KG1 (cell line): ENCODE measurements around the gene TMEM151A.
A peak's percentile ranks its signal among the peaks of the same experiment; 100 is the strongest.

Experiments
- DNase-seq: peaks from one replicate; lab custom pipeline; 2025; lab: John Stamatoyannopoulos, UW

The TMEM151A gene

DNA sequence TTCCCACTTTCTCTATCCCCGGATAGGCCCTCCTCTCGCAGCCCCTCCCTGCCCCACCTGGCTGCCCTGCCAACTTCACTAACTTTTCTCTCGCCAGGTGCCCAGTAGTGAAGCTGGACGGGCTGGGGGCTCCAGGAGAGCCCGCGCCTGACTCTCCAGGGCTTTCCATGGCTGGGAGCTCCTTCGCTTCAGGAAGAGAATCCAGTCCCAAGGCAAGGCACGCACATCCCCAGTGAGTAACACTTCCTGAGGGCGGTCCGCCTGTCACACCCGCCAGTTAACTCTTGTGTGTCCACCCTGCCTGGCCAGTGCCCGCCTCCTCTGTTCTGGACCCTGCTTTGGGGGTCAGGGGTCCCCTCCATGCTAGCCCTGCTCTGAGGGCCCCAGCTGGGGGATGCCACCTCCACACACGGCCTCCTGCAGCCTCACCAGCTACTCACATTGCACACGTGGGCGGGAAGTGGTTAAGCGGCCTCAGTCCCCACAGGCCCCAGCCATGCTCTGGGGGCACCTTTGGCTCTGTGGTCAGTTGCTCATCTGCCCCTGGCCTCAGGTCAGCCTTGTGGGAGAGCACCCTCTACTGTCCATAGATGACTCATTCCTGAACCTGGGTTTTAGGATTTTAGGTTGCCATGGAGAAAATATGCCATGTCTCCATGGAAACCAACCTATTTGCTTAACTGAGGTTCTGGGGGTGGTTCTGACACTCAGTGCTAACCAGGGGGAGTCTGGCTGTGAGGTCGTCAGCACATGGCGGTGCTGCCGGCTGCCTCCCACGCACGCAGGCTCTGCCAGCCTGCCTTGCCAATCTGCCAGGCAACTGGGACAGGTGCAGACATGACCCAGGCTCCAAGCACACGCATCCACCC is 44.8 kb downstream of the TMEM151A start, which contains the start of gene RIN1:
TSS of gene RIN1 (minus strand) at position 201 of the 869 bp plus-strand sequence. CDS start at position 169, 32 bp downstream.
- no peak for DNase-seq

DNA sequence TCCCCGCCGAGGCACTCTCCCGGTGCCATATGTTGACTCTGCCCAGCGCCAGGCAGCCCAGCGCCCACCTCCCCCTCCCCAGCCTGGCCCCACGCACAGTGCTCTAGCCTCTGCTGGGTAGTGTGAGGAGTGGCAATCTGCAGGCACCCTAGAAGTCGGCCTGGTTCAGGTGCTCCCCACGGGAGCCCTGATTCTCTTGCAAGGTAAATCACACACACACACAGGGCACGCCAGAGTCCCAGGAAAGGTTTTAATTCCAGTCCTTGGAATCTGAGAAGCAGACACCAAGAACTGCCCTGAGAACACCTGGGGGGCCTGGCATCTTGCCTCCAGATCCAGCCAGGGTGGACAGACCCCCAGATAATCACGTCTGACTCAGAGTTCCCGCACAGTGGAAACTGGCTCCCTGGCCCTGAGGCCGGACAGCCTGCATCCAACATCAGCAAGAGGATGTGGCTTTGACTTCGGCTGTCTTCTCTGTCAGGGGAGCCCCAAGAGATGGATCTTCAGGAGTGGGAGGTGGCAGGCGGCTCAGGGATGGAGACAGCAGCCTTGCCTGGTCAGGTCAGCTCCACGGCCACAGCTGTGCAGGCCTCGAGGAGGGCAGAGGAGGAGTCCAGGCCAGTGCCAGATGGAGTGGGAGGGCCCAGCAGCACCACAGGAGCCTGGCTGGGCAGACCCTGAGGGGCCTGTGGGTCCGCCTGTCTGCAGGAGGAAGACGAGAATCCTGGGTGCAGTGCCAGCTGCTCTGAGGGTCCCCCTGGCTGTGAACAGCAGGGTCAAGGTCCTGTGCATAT is 45.6 kb downstream of the TMEM151A start:
- DNase-seq: no peak

DNA sequence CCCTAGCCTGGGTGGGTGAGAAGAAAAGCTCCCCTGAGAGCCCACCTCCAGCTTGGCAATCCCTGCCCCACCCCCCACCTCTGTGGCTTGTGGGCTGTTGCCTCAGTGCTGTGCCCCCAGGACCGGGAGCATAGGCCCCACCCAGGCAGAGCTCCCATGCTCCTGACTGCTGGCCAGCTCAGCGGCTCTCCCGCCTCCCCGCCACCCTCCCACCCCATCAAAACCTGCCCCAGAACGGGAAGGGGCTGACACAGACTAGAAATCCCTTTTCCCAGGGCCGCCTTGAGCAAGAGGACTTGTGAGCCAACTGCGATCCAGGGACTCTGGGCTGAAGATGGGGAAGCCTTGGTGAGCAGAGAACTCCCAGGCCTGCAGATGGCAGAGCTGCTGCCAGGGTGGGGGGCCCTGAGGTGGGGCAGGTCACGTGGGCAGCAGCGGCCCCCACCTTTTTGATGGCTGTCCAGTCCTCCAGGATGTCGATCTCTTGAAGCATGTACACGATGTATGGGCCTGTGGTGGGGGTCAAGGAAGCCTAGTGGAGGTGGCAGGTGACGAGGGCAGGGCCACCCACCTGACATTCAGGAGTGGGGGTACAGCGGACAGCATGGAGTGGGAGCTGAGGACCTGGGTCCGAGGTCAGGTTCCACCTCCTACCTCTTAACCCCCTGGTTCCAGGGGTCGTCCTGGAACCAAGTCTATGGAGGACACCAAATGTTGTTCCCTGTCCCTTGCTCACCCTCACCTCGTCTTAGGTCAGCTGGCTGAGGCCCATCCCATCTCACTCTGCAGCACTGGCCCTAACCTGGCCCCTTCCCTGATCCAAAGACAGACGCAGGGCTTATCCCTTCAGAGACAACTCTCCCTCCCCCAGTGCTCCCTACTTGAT is 46.8 kb downstream of the TMEM151A start:
- no peak for DNase-seq

DNA sequence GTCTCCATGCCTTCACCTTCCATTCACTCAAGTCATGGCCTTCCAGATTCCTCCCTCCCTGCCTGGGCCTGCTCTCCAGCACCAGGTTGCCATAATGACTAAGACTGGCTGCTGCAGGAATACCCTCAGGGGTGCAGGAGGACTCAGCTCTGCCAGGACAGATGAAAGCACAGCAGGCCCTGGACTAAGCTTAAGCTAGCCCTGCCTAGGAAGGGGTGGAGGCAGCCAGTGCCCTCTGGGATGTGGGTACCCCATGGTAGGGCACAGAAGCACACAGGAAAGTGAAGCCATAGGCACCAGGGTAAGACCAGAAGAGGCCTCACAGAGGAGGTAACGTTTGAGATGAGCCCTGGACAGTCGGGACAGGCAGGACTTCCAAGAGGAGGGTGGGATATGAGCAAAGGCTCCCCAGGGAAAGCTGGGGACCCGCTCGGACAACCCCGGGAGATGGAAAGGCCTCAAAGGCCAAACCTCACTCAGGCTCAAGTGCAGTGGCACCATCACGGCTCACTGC is 47.5 kb downstream of the TMEM151A start:
- no peak for DNase-seq

DNA sequence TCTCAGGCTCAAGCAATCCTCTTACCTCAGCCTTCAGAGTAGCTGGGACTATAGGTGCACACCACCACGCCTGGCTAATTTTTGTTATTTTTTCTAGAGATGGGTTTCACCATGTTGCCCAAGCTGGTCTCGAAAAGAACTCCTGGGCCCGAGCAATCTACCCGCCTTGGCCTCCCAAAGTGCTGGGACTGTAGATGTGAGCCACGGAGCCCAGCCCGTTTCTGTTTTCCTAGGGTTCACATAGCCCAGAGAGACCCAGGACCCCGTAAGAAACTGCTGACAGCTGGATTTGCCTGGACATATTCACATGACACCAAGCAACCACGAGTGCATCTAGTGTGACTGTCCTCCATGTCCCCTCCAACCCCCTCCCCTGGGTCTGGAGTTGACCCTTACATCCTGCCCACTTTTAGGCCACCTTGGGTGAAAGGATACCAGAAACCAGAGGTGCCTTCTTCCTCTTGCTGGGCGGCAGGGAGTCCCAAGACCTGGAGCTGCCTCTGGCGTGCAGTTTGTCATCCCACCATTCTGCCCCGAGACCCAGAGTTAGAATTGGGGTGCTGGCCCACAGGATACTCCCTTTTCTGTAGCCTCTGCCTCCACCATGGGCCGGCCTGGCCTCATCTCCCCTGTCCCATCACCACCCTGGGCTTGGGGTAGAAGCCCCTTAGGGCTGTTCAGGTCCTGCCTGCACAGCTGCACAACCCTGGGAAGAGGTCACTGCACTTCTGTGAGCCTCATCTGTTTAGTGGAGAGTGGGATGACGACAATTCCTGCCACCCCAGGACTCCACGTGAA is 48.2 kb downstream of the TMEM151A start:
- DNase-seq: no peak

DNA sequence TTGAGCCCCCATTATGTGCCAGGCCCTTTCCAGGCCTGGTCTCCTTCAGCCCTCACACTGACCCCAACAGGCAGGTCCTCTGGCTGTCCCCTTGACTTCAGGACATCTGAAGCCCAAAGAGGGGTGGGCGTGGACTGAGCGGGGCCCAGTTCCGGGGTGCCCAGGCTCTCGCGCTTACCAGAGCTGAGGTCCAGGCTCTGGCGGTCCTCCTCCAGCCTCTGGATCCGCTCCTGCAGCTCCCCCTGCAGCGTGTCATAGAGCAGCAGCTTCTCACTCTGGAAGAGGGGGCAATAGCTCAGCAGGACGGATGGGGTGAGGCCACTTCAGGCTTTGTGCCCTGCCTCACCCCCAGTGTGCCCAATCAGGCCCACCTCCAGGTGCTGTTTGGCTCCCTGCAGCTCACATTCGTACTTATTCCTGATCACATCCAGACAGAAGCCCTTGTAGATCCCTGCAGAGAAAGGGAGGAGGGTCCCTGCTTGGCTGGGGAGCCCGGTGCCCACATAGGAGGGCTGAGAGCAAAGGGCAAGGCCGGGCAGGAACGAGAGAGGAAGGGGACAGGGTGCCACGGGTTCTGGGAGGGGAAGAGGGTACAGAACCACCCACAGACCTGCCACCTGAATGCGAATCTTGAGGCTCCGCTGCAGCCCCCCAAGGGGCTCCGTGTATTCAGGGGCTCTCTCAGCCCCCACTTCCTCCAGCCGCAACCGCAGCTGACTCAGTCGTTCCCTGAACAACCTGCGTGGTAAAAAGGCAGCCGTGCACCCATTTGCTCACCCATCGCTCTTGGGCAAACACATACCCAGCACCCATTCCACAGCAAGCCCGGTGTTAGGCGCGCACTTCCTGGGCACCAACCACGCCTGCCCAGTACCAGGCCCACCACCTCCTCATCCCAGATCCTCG is 49.2 kb downstream of the TMEM151A start:
- no peak for DNase-seq

DNA sequence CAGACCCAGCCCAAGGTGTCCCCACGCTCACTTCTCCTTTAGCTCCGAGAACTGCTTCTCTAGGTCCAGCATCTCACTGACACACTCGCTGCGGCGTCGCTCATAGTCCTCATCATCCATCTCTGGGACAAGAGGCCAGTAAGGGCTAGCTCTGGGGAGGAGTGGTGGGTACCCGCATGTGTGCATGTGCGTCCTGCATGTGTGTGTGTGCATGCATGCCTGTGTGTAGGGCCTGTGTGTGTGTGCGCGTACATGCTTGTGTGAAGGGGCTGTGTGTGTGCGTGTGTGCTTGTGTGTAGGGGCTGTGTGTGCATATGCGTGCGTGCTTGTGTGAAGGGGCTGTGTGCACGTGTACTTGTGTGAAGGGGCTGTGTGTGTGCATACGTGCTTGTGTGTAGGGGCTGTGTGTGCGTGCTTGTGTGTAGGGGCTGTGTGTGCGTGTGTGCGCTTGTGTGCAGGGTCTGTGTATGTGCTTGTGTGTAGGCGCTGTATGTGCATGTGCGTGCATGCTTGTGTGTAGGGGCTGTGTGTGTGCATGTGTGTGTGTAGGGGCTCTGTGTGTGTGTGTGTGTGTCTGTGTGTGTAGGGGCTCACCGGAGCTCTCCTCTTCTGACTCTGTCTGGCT is 49.9 kb downstream of the TMEM151A start:
- no peak for DNase-seq

DNA sequence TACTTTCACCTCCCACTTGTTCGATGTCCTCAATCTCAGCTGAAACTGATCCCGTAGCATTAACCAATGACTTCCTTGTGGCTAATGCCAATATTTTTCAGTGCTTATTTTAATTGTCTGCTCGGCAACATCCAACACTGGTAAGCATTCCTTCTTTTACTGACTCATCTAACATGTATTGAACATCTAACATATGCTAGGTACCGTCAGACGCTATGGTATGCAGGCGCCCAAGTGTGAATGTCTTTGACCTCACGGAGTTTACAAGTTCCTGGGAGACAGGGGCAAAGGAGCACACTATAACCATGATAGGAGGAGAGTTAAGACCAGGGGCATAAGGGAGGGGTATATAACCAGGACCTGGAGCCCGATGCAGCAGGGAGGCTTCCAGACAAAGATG is 51.5 kb downstream of the TMEM151A start:
- no peak for DNase-seq

DNA sequence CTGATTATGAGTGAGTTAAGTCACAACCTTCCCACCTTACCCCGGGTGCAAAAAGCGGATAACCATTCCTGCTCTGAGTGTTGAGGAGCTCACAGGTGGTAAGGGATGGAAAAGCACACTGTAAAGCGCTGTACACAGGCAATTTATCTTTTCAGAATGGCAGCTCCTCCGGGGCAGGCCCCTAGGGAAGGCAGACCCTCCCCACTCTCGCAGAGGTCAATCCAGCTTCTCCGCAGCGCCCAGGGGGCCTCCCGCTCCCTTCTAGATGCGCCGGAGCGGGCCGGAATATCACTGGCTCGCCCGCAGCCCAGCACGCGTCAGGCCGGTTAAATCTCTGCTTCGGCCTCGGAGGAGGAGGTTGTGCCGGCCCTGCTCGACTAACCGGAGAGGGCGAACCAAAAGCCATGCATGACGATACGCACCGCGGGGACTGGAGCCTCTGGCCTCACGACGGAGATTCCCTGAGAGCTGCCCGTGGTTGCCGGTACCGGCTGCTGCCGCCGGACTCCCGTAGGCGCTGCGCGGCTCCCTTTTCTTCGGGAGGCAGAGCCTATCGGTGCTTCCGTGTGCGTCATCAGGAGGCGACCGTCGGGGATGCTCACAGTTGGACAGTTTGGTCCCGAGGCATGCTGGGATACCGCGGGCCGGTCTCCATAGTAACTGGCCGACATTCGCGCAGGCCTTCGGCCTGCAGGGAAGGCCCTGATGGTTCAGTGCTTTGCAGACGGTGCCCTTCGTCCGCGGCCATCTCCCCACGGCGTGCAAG is 53.0 kb downstream of the TMEM151A start, which contains the start of gene BRMS1:
TSS of gene BRMS1 (minus strand) at position 555 of the 766 bp plus-strand sequence. CDS start 2,870 bp downstream, outside the sequence.
- peak; percentile 95 for DNase-seq

DNA sequence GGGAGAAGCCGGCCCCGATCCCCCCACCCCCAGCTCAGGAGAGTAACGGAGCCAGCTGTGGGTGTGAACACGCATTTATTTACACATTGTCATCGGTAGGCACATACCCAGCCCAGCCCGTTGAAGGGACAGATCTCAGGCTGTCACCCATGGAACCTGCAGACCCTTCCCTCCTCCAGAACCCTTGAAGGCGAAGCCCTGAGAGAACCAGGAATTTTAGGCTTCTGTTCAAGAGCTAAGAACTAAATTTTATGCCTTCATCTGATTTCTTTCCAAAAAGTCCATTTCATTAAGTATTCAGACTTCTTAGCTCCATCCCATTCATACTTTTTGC is 53.6 kb downstream of the TMEM151A start:
- no peak for DNase-seq
